ENCODE results near the gene ABCA6. TPM values are rescaled to one million over a fixed set of nuclear protein-coding genes. Genes with fewer than 3 reads are reported as not detected.

Gene ABCA6
- total RNA-seq, 2 experiments from 2014 or later: 0.08 TPM

Small RNA genes within 50 kb of the gene (microRNA-seq; reads per million reads assigned to microRNA genes)
- not detected for gene MIR4524A
- gene MIR4524B: not detected

Other genes starting within 250 kb of the ABCA6 start
- gene ABCA8, start 186.5 kb downstream of the ABCA6 start, total RNA-seq: not detected
- gene ABCA9, start 81.0 kb downstream of the ABCA6 start, total RNA-seq: not detected
- gene ABCA10, start 86.9 kb upstream of the ABCA6 start, total RNA-seq: under 1 TPM; 0.26 to 0.32 TPM
- gene ABCA5, start 185.2 kb upstream of the ABCA6 start, total RNA-seq: 10 to 100 TPM; 11.1 to 14.5 TPM